HFF-Myc (cell line): Measurements from ENCODE around the gene F2R.
"Not testable (repeated sequence)": the region's sequence is repeated elsewhere in the genome, so short reads cannot be mapped to it uniquely, and the experiment has no call there.

Experiments
- DNase-seq: peaks from one replicate; pipeline ENCODE4 v3.0.0-alpha.2; 2011; ENCODE audit warnings: low read depth; ENCODE audit errors: extremely low read depth
- H3K4me3 ChIP-seq: replicated peaks from 2 replicates; pipeline ENCODE4 v1.5.1; 2011; ENCODE audit warnings: low read depth, mild to moderate bottlenecking, control low read depth, low read length
- CTCF ChIP-seq: IDR thresholded peaks from 2 replicates; pipeline ENCODE4 v1.5.1; 2012; ENCODE audit warnings: mild to moderate bottlenecking, low read depth, low read length, control low read depth; ENCODE audit errors: missing control alignments

The F2R gene

GRCh38 chr5:76674330-76675066 lies 41.4 kb upstream of the F2R start:
- DNase-seq, result no peak
- H3K4me3 ChIP-seq, result no peak overlapping the region

GRCh38 chr5:76675364-76675763 lies 40.6 kb upstream of the F2R start:
- TF ChIP-seq CTCF, result no peak
- H3K4me3 ChIP-seq, result no peak overlapping the region
- no peak for DNase-seq

More at GRCh38 chr5:76674330-76675066, 41.4 kb upstream of the F2R start:
- no peak for TF ChIP-seq CTCF

GRCh38 chr5:76677849-76678472 lies 38.0 kb upstream of the F2R start:
- TF ChIP-seq CTCF, result no peak
- no peak overlapping the region for H3K4me3 ChIP-seq
- no peak for DNase-seq

- DNase-seq, result no peak
- TF ChIP-seq CTCF, result no peak
- H3K4me3 ChIP-seq, result no peak overlapping the region
These were observed 36.7 kb upstream of the F2R start for GRCh38 chr5:76679231-76679630.

GRCh38 chr5:76680826-76681225 lies 35.1 kb upstream of the F2R start:
- not testable (repeated sequence) for DNase-seq, H3K4me3 ChIP-seq

GRCh38 chr5:76681287-76681686 lies 34.6 kb upstream of the F2R start:
- no peak for DNase-seq
- no peak for TF ChIP-seq CTCF
- no peak overlapping the region for H3K4me3 ChIP-seq

- TF ChIP-seq CTCF, result no peak
- DNase-seq, result no peak
- no peak overlapping the region for H3K4me3 ChIP-seq
These were observed 33.5 kb upstream of the F2R start for GRCh38 chr5:76682387-76682786.
